ENCODE measurements around the gene GLRX3. TPM values are rescaled to one million over a fixed set of nuclear protein-coding genes. Genes with fewer than 3 reads are reported as not detected.

GLRX3 gene
- total RNA-seq, 2 donors from 2014 or later = 38.9 to 49.5 TPM

DNA sequence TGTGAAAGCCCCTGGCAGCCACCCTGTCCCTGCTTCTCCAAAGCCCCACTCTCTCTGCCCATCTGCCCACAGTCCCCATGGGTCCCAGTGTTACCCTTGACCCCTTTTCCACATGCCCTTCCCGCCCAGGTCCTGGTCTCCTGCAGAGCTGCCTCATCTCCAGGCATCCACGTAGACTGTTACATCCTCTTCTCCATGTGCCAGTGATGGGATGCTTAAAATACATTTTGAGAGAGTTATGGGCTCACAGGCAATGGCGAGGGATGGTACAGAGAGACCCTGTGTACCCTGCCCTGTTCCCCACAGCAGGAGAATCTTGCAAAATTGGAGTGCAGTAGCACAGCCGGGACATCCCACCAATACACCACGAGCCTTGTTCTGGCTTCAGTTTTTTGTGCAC lies 56.8 kb downstream of the GLRX3 start:
- Histone ChIP-seq H3K4me1 (peaks cover 0 to 11% of the 10 kb centered on the region in 2 donors), H3K9me3 (no peaks in the 10 kb centered on the region), H3K36me3 (no peaks in the 10 kb centered on the region), H3K27me3 (no peaks in the 10 kb centered on the region), H3K4me3 (no peak overlapping the region), H3K27ac (no peak overlapping the region)
- DNase-seq (ENCODE audit: low spot score) = no peak
- TF ChIP-seq CTCF (IDR thresholded peaks at IDR 0.05) = no peak

DNA sequence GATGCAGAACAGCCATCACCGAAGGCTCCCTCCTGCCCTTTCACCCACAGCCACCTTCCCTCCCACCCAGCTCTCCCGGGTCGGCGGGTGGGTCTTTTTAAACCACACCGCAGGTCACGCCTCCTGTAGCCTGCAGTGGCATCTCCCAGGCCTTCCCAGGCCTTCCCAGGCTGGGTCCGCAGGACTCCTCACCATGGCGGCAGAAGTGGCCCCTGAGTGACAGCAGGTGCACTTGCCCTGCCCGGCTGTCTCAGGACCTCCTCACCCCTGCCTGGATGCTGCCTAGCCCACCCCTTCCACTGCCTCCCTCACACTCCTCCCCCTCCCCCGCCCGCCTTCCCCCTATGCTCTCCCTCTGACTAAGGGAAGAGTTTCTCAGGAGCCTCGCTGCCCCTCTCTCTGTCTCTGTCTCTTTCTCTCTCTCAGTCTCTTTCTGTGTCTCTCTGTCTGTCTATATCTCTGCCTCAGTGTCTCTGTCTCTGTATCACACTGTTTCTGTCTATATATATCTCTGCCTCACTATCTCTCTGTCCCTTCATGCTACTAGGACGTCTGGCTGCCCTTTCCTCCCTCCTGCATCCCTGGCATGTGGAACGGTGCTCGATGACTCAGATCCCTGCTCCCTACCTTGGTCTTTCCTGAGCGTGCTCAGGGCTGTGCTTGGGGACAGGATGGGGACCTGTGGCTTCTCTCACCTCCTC lies 57.5 kb downstream of the GLRX3 start:
- no peaks in the 10 kb centered on the region for H3K9me3 ChIP-seq
- no peak overlapping the region for H3K27ac ChIP-seq
- no peaks in the 10 kb centered on the region for H3K27me3 ChIP-seq
- peaks cover 0 to 11% of the 10 kb centered on the region in 2 donors for H3K4me1 ChIP-seq
- DNase-seq (ENCODE audit: low spot score) = no peak
- TF ChIP-seq CTCF (IDR thresholded peaks at IDR 0.05) = no peak
- no peaks in the 10 kb centered on the region for H3K36me3 ChIP-seq
- H3K4me3 ChIP-seq = no peak overlapping the region

DNA sequence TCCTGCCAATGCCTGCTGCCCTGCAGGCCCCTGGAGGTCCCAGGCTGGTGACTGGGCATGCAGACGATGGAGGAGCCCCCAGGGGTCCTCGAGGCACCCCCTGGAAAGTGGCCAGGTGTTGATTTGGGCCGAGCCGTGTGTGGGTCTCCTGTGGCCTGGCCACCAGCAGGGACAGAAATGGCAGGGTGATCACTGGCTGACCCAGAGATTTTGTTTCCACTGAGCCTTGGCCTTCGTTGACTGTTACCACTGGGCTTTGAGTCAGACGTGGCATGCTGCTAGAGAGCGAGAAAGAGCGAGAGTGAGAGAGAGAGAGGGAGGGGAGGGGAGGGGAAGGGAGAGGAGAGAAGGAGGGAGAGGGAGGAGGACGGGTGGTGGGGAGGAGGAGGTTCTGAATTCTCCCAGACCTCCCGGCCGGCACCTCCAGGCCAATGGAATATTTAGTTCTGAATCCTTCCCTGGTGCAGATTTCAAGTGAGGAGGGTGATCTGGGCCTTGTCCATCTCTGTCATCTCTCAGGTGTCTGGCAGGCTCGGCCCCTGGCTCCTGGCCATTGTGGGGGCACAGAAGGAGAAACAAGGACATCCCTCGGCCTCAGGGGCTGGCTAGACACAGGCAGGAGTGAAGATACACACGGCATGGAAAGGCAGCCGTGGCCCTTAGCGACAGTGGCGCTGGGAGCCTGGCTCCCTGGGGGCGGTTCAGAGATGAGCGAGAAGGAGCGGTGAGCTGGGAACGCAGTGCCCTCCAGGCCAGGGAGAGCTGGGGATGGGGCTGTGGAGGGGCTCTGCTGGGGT lies 58.2 kb downstream of the GLRX3 start:
- Histone ChIP-seq H3K9me3 (no peaks in the 10 kb centered on the region), H3K4me1 (peaks cover 0 to 11% of the 10 kb centered on the region in 2 donors), H3K36me3 (no peaks in the 10 kb centered on the region), H3K27ac (no peak overlapping the region), H3K4me3 (no peak overlapping the region), H3K27me3 (no peaks in the 10 kb centered on the region)
- TF ChIP-seq CTCF (IDR thresholded peaks at IDR 0.05) = no peak
- no peak for DNase-seq (ENCODE audit: low spot score)

- Histone ChIP-seq H3K9me3 (no peaks in the 10 kb centered on the region), H3K4me3 (no peak overlapping the region), H3K27ac (no peak overlapping the region), H3K27me3 (no peaks in the 10 kb centered on the region), H3K4me1 (peaks cover 0 to 7% of the 10 kb centered on the region in 2 donors), H3K36me3 (no peaks in the 10 kb centered on the region)
- DNase-seq (ENCODE audit: low spot score) = no peak
- no peak for TF ChIP-seq CTCF (IDR thresholded peaks at IDR 0.05)
These were observed 58.9 kb downstream of the GLRX3 start for GRCh38 chr10:130194991-130195645.

- H3K9me3 ChIP-seq = no peaks in the 10 kb centered on the region
- TF ChIP-seq CTCF (IDR thresholded peaks at IDR 0.05) = no peak
- DNase-seq (ENCODE audit: low spot score) = no peak
These were observed 59.6 kb downstream of the GLRX3 start for GRCh38 chr10:130195746-130196294.

More at GRCh38 chr10:130195746-130196294, 59.6 kb downstream of the GLRX3 start:
- no peak overlapping the region for H3K4me3 ChIP-seq
- no peaks in the 10 kb centered on the region for H3K27me3 ChIP-seq
- H3K27ac ChIP-seq = no peak overlapping the region
- peaks cover 0 to under 1% of the 10 kb centered on the region in 2 donors for H3K4me1 ChIP-seq
- no peaks in the 10 kb centered on the region for H3K36me3 ChIP-seq
